ENCODE data around the gene DCAF12L1.

Gene DCAF12L1

DNA sequence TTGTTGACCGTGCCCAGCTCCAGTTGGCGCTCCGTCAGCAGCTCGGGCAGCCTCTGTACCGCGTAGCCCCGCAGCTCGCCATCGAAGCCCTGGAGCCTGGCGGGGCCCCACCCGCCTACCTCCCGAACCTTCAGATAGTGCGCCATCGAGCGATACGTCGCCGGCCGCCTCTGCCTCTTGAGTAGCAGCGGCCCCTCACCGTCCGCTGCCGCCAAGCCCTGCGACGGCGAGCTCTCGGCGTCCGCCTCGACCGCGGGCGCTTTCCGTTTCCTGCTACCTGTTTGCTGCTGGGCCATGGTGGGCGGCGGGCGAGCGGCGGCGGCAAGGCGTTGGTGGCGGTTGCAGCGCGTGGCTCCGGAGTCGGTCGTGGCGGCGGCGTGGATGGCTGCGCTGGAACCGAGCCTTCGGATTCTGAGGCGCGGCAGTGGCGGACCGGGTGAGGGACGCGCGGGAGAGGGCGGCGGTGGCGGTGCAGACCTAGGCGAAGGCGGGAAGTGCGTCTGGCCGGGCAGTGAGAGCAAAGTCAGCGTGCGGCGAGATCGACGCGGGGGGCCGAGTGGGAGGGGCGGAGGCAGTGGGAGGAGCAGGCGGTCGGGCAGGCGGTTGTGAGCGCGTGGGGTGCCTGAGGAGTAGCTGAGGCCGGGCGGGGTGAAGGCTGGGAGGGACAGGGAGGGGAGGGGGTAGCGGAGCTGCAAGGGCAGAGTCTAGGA, at the start of gene DCAF12L1:
Gene DCAF12L1, minus strand, starts transcription at position 502 of the 710 bp plus-strand sequence. Its CDS starts 206 bp downstream, at position 296.
- no peak for DNase-seq

DNA sequence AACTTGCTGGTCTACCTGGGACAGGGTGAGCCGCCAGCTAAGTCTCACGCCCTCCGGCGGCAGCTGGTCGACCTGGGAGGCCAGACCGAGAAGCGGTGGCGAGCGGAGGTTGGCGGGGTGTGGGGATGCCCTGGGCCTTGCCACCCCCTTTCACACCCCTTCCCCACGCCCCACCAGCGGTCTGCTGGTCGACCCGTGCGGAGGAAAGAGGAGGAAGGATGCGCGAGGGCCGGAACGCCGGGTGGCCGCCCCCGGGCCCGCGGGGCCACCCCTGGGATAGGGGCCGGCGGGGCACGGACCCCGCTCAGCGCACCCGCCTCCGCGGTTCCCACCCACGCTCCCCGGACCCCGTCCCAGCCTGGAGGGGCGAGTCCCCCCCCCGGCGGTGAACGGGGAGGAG, 28.3 kb upstream of the DCAF12L1 start:
- no peak for DNase-seq

DNA sequence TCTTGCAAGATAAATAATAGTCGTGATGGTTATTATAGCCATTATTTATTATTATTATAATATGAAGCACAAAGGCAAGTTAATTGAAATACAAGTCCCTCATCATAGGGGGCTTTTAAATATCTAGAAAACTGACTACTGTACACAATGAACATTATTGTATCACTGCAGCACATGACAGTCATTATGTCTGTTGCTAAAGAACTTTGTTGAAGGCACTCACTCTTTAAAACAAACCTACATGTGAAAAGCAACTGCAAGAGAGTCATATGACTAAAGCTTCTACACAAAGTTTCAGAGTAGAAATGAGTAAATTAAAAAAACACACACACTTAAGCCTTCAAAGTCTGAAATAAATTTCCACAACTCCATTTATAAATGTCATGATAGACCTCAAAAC, 23.3 kb upstream of the DCAF12L1 start:
- no peak for DNase-seq

DNA sequence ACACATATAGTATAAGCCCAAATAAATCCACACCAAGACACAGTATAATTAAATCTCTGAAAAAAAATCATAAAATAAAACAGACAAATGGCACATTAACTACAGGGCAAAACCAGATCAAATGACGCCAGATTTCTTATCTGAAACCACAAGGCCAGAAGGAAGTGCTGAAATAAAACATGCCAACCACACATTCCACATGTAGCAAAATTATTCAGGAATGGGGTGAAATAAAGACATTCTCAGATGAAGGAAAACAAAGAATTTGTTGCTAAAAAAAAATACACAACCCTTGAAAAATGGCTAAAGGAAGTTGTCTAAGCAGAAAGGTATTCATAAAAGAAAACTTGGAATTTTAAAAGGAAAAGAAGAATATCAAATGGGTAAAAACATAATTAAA, 4.5 kb upstream of the DCAF12L1 start:
- no peak for DNase-seq

DNA sequence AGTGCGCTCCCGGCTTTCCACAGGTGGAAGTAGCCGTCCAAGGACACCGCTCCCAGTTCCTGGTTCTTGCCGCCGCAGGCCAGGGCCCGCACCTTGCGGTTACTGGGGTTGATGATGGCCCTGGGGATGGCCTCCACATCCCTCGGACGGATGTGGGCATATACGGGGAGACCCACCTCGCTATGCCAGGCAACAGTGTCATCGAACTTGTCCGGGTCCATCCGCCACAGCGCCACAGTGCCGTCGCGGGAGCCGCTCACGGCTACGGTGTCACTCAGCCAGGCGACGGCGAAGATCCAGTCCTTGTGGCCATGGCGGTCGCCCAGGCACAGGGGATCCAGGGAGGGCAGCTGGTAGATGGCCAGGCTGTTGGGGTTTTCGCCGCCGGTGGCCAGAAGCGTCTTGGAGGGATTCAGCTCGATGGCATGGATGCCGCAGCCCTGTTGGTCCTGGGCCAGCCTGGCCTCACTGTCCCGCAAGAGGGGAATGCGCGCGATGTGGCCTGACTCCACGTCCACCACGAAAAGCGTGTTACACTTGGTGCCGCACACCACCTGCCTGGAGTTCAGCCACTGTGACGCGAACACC, 795 bp downstream of the DCAF12L1 start:
- no peak for DNase-seq

DNA sequence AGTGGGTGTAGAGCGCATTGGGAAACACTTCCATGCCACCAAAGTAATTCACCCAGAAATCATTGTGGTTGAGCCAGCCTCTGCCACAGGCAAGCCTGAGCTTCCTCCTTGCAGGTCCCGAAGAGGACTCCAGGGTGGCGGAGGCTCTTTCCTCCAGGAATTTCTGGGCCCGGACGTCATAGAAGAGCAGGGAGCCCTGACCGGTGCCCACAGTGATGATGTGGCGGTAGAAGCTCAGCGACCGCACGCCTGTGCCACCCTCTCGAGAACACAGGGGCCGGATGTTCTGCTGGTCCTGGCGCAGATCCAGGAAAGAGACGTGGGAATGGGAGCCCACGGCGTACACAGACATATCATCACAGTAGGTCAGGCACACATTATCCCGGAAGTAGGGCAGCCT, 1.3 kb downstream of the DCAF12L1 start:
- no peak for DNase-seq

DNA sequence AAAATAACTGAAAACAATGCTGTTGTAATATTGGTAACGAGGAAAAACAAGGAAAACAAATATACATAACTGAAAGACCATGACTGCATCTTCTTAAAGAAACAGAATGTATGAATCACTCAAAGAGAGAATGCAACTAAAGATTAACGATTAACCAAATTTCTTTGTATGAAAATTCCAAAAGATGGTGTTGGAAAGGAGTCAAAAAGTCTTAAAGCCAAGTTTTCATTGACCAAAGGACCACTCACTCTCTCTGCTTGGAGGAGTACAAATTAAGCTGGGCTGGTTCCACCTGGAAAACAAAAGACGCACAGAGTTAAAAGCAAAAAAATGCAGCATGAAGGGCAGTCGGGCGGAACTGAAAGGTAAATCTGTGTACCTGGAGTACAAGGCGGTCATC, 1.8 kb downstream of the DCAF12L1 start:
- no peak for DNase-seq

DNA sequence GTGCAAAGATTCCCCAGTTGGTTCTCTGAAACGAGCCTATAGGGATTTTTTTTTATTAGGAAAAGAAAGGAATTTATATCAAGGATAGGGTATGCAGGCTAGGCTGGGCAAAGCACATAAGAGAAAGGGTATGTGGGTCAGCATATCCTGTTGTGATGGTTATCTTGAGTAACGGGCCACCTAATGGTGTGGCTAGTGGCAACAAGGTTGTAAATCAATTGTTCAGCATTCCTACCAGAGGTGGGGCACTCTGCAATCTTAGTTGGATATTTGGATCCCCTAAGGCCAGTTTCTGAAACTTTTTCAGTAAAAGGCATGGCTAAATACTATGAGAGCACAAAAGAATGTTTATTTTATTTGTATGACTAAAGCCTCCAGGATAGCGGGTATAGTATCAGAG, 42.7 kb downstream of the DCAF12L1 start:
- no peak for DNase-seq

Measured in NCI-H1694 treated with DMSO at 0.1 percent for 48 hours (cell line).